ENCODE results near the gene EXOSC9.
A peak's percentile ranks its signal among the peaks of the same experiment; 100 is the strongest.

DNA sequence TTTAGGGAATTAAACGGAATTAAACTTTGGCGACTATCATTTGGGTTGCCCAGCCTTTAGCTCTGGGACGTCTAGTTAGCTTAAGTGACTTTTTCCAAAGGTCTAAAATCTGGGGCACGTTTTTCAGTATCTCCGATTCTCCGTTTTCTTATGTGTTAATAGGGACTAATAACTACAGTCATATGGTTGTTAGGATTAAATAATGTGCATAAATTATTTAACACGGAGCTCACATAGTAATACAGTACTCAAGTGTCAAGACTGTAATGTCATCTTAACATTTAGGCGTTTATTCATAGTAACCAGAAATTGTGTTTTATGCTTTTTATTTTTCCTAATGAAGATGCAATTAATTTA, 23.0 kb downstream of the EXOSC9 start:
- TF ChIP-seq, protein P1, sequence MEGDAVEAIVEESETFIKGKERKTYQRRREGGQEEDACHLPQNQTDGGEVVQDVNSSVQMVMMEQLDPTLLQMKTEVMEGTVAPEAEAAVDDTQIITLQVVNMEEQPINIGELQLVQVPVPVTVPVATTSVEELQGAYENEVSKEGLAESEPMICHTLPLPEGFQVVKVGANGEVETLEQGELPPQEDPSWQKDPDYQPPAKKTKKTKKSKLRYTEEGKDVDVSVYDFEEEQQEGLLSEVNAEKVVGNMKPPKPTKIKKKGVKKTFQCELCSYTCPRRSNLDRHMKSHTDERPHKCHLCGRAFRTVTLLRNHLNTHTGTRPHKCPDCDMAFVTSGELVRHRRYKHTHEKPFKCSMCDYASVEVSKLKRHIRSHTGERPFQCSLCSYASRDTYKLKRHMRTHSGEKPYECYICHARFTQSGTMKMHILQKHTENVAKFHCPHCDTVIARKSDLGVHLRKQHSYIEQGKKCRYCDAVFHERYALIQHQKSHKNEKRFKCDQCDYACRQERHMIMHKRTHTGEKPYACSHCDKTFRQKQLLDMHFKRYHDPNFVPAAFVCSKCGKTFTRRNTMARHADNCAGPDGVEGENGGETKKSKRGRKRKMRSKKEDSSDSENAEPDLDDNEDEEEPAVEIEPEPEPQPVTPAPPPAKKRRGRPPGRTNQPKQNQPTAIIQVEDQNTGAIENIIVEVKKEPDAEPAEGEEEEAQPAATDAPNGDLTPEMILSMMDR (conservative IDR thresholded peaks at IDR 0.05): 0 out of 2 replicates have a peak, but pooled peaks have one; percentile 4
- no peak for TF ChIP-seq ZFX (IDR thresholded peaks at IDR 0.05)
